GM18499 (cell line): ENCODE measurements around the gene AMER3.

Experiments
- ATAC-seq: cut with Tn5 transposase; IDR thresholded peaks from one replicate; pipeline ENCODE4 v1.9.1; 2021; ENCODE audit warnings: moderate number of reproducible peaks; ENCODE audit not compliant: insufficient read depth, unreplicated experiment

AMER3 gene

DNA sequence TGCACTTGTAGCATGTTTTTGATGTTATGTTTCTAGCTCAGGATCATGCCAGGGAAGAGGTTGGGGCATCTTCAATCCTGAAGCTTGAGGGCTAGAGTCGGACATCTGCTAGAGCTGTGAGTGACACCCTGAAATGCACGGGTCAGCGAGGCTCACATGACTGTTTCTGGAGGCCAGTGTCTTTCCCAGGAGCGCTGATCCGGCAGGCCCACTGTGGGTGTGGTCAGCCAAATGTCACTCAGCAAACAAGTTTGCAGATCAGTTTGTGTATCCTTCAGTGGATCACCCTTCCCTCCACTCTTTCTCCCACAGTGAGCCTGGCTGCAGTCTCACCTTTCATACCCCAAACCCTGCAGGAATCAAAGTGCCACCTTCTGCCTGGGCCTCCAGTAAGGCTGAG lies 58.4 kb downstream of the AMER3 start:
- ATAC-seq: no peak

DNA sequence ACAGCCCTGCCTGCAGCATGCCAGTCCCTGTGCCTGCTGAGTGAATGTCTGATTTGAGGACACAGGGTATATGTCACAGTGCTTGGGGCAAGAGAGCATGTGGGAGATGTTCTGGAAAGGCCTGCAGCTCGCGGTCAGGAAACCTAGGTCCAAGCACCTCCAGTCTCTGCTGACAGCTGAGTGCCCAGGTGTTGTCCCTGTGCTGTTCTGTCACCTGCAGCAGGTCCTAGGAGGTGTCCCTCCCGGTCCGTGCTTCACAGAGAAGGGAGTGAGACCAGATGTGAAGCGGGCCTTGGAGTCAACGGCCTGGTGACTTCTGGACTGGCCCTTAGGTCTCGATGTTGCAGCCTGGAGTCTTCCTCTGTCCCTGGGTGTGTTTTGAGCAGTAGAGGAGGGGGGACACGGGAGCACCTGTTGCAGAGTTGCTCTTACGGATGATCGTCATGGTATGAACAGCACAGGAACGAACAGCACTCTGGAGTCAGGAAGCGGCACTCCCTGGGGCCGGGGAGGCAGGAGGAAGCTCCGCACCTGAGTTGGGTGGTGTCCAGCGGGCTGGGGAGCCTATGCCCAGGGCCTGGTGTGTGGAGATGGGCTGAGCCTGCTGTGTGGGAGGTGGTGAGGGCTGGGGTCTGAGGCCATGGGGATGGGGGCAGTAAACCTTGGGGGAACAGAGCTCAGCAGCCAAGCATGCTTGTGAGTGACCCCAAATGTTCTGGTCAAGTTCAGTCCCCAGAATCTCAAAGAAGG lies 59.8 kb downstream of the AMER3 start:
- no peak for ATAC-seq
